ENCODE data around the gene CAMKMT. TPM values are rescaled to one million over a fixed set of nuclear protein-coding genes. Genes with fewer than 3 reads are reported as not detected.

Gene CAMKMT
- 2.6 and 4.7 TPM in 2 replicates for total RNA-seq

GRCh38 chr2:44361330-44362206, at the start of gene CAMKMT, which contains the start of gene PREPL:
TSS of gene CAMKMT (plus strand) at chr2:44361947.
TSS of gene PREPL (minus strand) at chr2:44361494. CDS start at chr2:44346342, 15,152 bp downstream.

Other genes starting within 250 kb of the CAMKMT start
- 13.8 and 39.1 TPM in 2 replicates for gene PPM1B, start 193.1 kb upstream of the CAMKMT start, total RNA-seq
- not detected in 2 replicates for gene SLC3A1, start 86.5 kb upstream of the CAMKMT start, total RNA-seq
- 11.0 and 33.1 TPM in 2 replicates for gene PREPL, start 453 bp upstream of the CAMKMT start, total RNA-seq

Data from bladder microvascular endothelial cell (primary cell).